Globus pallidus (tissue), 1 donor: ENCODE measurements around the gene E2F4.
A peak's percentile ranks its signal among the peaks of the same experiment; 100 is the strongest.

Experiments
- DNase-seq: peaks from one replicate; pipeline ENCODE4 v3.0.0-alpha.2; 2015; ENCODE audit warnings: low spot score

E2F4 gene

GRCh38 chr16:67190448-67191399, 1.2 kb upstream of the E2F4 start:
- no peak for DNase-seq

GRCh38 chr16:67191411-67191994, 452 bp upstream of the E2F4 start:
- DNase-seq = no peak

GRCh38 chr16:67192781-67193361, 916 bp downstream of the E2F4 start:
- no peak for DNase-seq

GRCh38 chr16:67193536-67193935, 1.6 kb downstream of the E2F4 start:
- no peak for DNase-seq

- DNase-seq = no peak
These were observed 2.3 kb downstream of the E2F4 start for GRCh38 chr16:67194260-67194659.

GRCh38 chr16:67195676-67196075, 3.7 kb downstream of the E2F4 start:
- no peak for DNase-seq

GRCh38 chr16:67196881-67197280, 4.9 kb downstream of the E2F4 start:
- no peak for DNase-seq

GRCh38 chr16:67197704-67198103, 5.7 kb downstream of the E2F4 start:
- no peak for DNase-seq

- peak; percentile 42 for DNase-seq
These were observed 6.3 kb downstream of the E2F4 start for GRCh38 chr16:67198238-67198734.

GRCh38 chr16:67199011-67199807, 7.3 kb downstream of the E2F4 start, which contains the start of gene ELMO3:
TSS of gene ELMO3 (plus strand) at chr16:67199131. CDS start at chr16:67199327, 196 bp downstream.
- no peak for DNase-seq

- no peak for DNase-seq
These were observed 7.8 kb downstream of the E2F4 start for GRCh38 chr16:67199808-67200198.

- no peak for DNase-seq
These were observed 8.5 kb downstream of the E2F4 start for GRCh38 chr16:67200491-67200890.

GRCh38 chr16:67201411-67202345, 9.7 kb downstream of the E2F4 start:
- no peak for DNase-seq

- no peak for DNase-seq
These were observed 10.5 kb downstream of the E2F4 start for GRCh38 chr16:67202426-67202825.

GRCh38 chr16:67202956-67203493, 11.1 kb downstream of the E2F4 start:
- no peak for DNase-seq

- no peak for DNase-seq
These were observed 12.1 kb downstream of the E2F4 start for GRCh38 chr16:67204076-67204475.

GRCh38 chr16:67206129-67206837, 14.3 kb downstream of the E2F4 start:
- DNase-seq = no peak

GRCh38 chr16:67206838-67207248, 14.9 kb downstream of the E2F4 start:
- DNase-seq = no peak

GRCh38 chr16:67207249-67208091, 15.5 kb downstream of the E2F4 start:
- no peak for DNase-seq
